22Rv1 (cell line): ENCODE measurements around the gene ALDOC.

ENCODE experiments used
- ZFX ChIP-seq: fragments of 450-650 bp; IDR thresholded peaks from 2 replicates; pipeline ENCODE4 v1.6.1; 2017; ENCODE audit warnings: antibody characterized with exemption, borderline replicate concordance
- TF ChIP-seq, protein P1 (sequence below): fragments of 450-650 bp; IDR thresholded peaks from 2 replicates; pipeline ENCODE4 v1.5.1; 2017; ENCODE audit warnings: mild to moderate bottlenecking

- TF ChIP-seq, protein P1, sequence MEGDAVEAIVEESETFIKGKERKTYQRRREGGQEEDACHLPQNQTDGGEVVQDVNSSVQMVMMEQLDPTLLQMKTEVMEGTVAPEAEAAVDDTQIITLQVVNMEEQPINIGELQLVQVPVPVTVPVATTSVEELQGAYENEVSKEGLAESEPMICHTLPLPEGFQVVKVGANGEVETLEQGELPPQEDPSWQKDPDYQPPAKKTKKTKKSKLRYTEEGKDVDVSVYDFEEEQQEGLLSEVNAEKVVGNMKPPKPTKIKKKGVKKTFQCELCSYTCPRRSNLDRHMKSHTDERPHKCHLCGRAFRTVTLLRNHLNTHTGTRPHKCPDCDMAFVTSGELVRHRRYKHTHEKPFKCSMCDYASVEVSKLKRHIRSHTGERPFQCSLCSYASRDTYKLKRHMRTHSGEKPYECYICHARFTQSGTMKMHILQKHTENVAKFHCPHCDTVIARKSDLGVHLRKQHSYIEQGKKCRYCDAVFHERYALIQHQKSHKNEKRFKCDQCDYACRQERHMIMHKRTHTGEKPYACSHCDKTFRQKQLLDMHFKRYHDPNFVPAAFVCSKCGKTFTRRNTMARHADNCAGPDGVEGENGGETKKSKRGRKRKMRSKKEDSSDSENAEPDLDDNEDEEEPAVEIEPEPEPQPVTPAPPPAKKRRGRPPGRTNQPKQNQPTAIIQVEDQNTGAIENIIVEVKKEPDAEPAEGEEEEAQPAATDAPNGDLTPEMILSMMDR = no peak
- no peak for TF ChIP-seq ZFX
These were observed 51.9 kb downstream of the ALDOC start for GRCh38 chr17:28524476-28525424.
